Uterus (tissue), 4 donors: Measurements from ENCODE around the gene ITGAV. TPM values are rescaled to one million over a fixed set of nuclear protein-coding genes. Genes with fewer than 3 reads are reported as not detected.

Experiments
- DNase-seq, 2 donors: peaks; one replicate each; pipeline ENCODE4 v3.0.0-alpha.2; 2019 to 2020
- H3K27ac ChIP-seq, 2 donors: fragments of 200-600 bp; sonication (generic); 1 replicate in 1 of 2; 2 replicates in 1 of 2; pipeline ENCODE4 v1.5.1; 2016 to 2018
- H3K27me3 ChIP-seq, 2 donors: fragments of 200-600 bp; sonication (generic); one replicate each; pipeline ENCODE4 v1.5.1; 2018 to 2019; ENCODE audit warnings: control low read depth in 1 of 2
- H3K36me3 ChIP-seq, 2 donors: fragments of 200-600 bp; sonication (generic); one replicate each; pipeline ENCODE4 v1.5.1; 2019; ENCODE audit warnings: control low read depth in 1 of 2
- H3K4me1 ChIP-seq, 2 donors: fragments of 200-600 bp; sonication (generic); one replicate each; pipeline ENCODE4 v1.5.1; 2018 to 2019; ENCODE audit warnings: control low read depth in 1 of 2
- H3K4me3 ChIP-seq, 2 donors: fragments of 200-600 bp; sonication (generic); 1 replicate in 1 of 2; 2 replicates in 1 of 2; pipeline ENCODE4 v1.5.1; 2018 to 2019; ENCODE audit warnings: mild to moderate bottlenecking in 1 of 2
- H3K9me3 ChIP-seq, 2 donors: fragments of 200-600 bp; sonication (generic); one replicate each; pipeline ENCODE4 v1.5.1; 2019; ENCODE audit warnings: control low read depth in 1 of 2
- CTCF ChIP-seq, 4 experiments: fragments of 200-600 bp in 2 of 4; fragments of 450-650 bp in 2 of 4; sonication (generic) in 2 of 4; IDR thresholded peaks; one replicate each; pipeline ENCODE4 v1.5.1; 2016 to 2019; ENCODE audit warnings: antibody characterized with exemption in 4 of 4, mild to moderate bottlenecking in 2 of 4, moderate library complexity in 1 of 4
- POLR2A ChIP-seq, 2 donors: fragments of 450-650 bp; IDR thresholded peaks; one replicate each; pipeline ENCODE4 v1.6.1; 2016; ENCODE audit warnings: antibody characterized with exemption in 2 of 2, mild to moderate bottlenecking in 1 of 2, moderate library complexity in 1 of 2
- intact Hi-C: fragments of 100-400 bp; cut with DNase I; formaldehyde crosslinking; loops from one replicate; pipeline ENCODE4 v1.15.1; 2023; ENCODE audit warnings: low total_unique reads
- total RNA-seq, 4 donors: library from RNA; depleted of rRNA in 3 of 4; stranded (reverse); fragments of >200 nt in 3 of 4; gene quantifications; one replicate each; pipeline versions ENCODE4 v1.1.0 to v1.2.4, GENCODE V29; 2014 to 2023
- donor health status: DM: yes; HTN: yes; CAD: no.

The ITGAV gene
- total RNA-seq, 4 donors from 2014 or later, result 76.9 to 232 (median 104) TPM

GRCh38 chr2:186558512-186559276 lies 31.2 kb upstream of the ITGAV start:
- Histone ChIP-seq H3K4me1 (no peaks in the 10 kb centered on the region), H3K36me3 (no peaks in the 10 kb centered on the region), H3K4me3 (no peak overlapping the region), H3K9me3 (no peaks in the 10 kb centered on the region), H3K27me3 (no peaks in the 10 kb centered on the region), H3K27ac (no peak overlapping the region)
- no peak for DNase-seq
- intact Hi-C loops, result no loop called here
- TF ChIP-seq POLR2A (IDR thresholded peaks at IDR 0.05) (no peak), CTCF (IDR thresholded peaks at IDR 0.05) (no peak)

- Histone ChIP-seq H3K27me3 (no peaks in the 10 kb centered on the region), H3K4me1 (no peaks in the 10 kb centered on the region), H3K4me3 (no peak overlapping the region), H3K9me3 (no peaks in the 10 kb centered on the region), H3K36me3 (no peaks in the 10 kb centered on the region), H3K27ac (no peak overlapping the region)
- intact Hi-C loops, result no loop called here
- no peak for DNase-seq
- TF ChIP-seq CTCF (IDR thresholded peaks at IDR 0.05), result no peak
Observed at GRCh38 chr2:186559370-186559769, 30.5 kb upstream of the ITGAV start.

GRCh38 chr2:186559848-186560247 lies 30.0 kb upstream of the ITGAV start:
- H3K27me3 ChIP-seq, result no peaks in the 10 kb centered on the region
- no peaks in the 10 kb centered on the region for H3K4me1 ChIP-seq
- no peak for DNase-seq
- no peaks in the 10 kb centered on the region for H3K9me3 ChIP-seq
- TF ChIP-seq CTCF (IDR thresholded peaks at IDR 0.05) (no peak), POLR2A (IDR thresholded peaks at IDR 0.05) (no peak)
- intact Hi-C loops, result no loop called here
- H3K36me3 ChIP-seq, result no peaks in the 10 kb centered on the region
- no peak overlapping the region for H3K27ac ChIP-seq
- no peak overlapping the region for H3K4me3 ChIP-seq

- Histone ChIP-seq H3K36me3 (no peaks in the 10 kb centered on the region), H3K9me3 (no peaks in the 10 kb centered on the region), H3K4me1 (no peaks in the 10 kb centered on the region), H3K27ac (no peak overlapping the region), H3K4me3 (no peak overlapping the region), H3K27me3 (no peaks in the 10 kb centered on the region)
- intact Hi-C loops, result no loop called here
- DNase-seq, result no peak
- no peak for TF ChIP-seq CTCF (IDR thresholded peaks at IDR 0.05)
- no peak for TF ChIP-seq POLR2A (IDR thresholded peaks at IDR 0.05)
Observed at GRCh38 chr2:186560254-186560653, 29.6 kb upstream of the ITGAV start.

- Histone ChIP-seq H3K4me3 (no peak overlapping the region), H3K27me3 (no peaks in the 10 kb centered on the region), H3K27ac (no peak overlapping the region), H3K4me1 (no peaks in the 10 kb centered on the region), H3K36me3 (no peaks in the 10 kb centered on the region), H3K9me3 (no peaks in the 10 kb centered on the region)
- intact Hi-C loops, result no loop called here
- no peak for DNase-seq
- TF ChIP-seq POLR2A (IDR thresholded peaks at IDR 0.05) (no peak), CTCF (IDR thresholded peaks at IDR 0.05) (no peak)
Observed at GRCh38 chr2:186561467-186562208, 28.2 kb upstream of the ITGAV start.
